Neutrophil (primary cell): ENCODE measurements around the gene TPX2.

Experiments used
- H3K27ac ChIP-seq: fragments of 200-600 bp; sonication (generic); 2 replicates; pipeline ENCODE4 v1.5.1; 2016; ENCODE audit warnings: mild to moderate bottlenecking, moderate library complexity
- H3K27me3 ChIP-seq: fragments of 200-600 bp; sonication (generic); 2 replicates; pipeline ENCODE4 v1.6.0; 2016; ENCODE audit warnings: mild to moderate bottlenecking
- H3K36me3 ChIP-seq: fragments of 200-600 bp; sonication (generic); 2 replicates; pipeline ENCODE4 v1.5.1; 2017
- H3K4me1 ChIP-seq, 2 experiments: fragments of 200-600 bp in 1 of 2; sonication (generic) in 1 of 2; 1 replicate in 1 of 2; 2 replicates in 1 of 2; pipeline versions ENCODE4 v1.5.1 to v1.6.1; 2013 to 2016; ENCODE audit warnings: low read depth in 1 of 2, low read length in 1 of 2, mild to moderate bottlenecking in 1 of 2, moderate library complexity in 1 of 2; ENCODE audit not compliant: control insufficient read depth in 1 of 2, insufficient read depth in 1 of 2
- H3K4me3 ChIP-seq, 2 experiments: fragments of 200-600 bp in 1 of 2; sonication (generic) in 1 of 2; 1 replicate in 1 of 2; 2 replicates in 1 of 2; pipeline ENCODE4 v1.5.1; 2013 to 2016; ENCODE audit warnings: low read depth in 1 of 2, low read length in 1 of 2, mild to moderate bottlenecking in 1 of 2, moderate library complexity in 1 of 2
- H3K9me3 ChIP-seq: fragments of 200-600 bp; sonication (generic); 2 replicates; pipeline ENCODE4 v1.5.1; 2016
- TF ChIP-seq, protein P1 (sequence below): fragments of 200-600 bp; sonication (generic); IDR thresholded peaks from 2 replicates; pipeline ENCODE4 v1.5.1; 2016; ENCODE audit warnings: antibody characterized with exemption

TPX2 gene

DNA sequence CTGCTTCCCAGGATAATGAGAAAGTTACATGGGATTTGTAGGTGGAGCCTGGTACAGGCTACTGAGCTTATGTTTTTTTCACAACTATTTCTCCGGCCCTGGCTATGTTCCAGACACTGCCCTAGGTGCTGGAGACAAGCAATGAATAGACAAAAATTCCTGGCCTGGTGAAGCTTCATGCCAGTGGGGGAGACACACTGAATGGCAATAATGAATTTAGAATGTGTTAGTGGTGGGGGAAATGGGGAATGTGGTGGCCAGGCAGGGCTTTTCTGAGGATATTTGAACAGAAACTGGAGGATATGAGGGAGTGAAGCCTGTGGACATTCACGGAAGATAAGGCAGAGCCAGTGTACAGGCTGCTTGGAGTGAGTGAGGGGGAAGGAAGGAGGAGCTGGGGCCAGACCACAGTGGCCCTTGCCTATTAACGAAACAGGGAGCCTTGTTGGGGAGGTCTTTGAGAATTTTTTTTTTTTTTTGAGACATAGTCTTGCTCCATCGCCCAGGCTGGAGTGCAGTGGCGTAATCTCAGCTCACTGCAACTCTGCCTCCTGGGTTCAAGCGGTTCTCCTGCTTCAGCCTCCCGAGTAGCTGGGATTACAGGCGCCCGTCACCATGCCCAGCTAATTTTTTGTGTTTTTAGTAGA lies 99.7 kb downstream of the TPX2 start:
- TF ChIP-seq, protein P1, sequence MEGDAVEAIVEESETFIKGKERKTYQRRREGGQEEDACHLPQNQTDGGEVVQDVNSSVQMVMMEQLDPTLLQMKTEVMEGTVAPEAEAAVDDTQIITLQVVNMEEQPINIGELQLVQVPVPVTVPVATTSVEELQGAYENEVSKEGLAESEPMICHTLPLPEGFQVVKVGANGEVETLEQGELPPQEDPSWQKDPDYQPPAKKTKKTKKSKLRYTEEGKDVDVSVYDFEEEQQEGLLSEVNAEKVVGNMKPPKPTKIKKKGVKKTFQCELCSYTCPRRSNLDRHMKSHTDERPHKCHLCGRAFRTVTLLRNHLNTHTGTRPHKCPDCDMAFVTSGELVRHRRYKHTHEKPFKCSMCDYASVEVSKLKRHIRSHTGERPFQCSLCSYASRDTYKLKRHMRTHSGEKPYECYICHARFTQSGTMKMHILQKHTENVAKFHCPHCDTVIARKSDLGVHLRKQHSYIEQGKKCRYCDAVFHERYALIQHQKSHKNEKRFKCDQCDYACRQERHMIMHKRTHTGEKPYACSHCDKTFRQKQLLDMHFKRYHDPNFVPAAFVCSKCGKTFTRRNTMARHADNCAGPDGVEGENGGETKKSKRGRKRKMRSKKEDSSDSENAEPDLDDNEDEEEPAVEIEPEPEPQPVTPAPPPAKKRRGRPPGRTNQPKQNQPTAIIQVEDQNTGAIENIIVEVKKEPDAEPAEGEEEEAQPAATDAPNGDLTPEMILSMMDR: no peak
- Histone ChIP-seq H3K4me3 (no peak overlapping the region), H3K9me3 (no peaks in the 10 kb centered on the region), H3K27me3 (peaks cover 7% of the 10 kb centered on the region), H3K4me1 (peaks cover 23% of the 10 kb centered on the region in 2 experiments), H3K27ac (no peak overlapping the region), H3K36me3 (no peaks in the 10 kb centered on the region)

DNA sequence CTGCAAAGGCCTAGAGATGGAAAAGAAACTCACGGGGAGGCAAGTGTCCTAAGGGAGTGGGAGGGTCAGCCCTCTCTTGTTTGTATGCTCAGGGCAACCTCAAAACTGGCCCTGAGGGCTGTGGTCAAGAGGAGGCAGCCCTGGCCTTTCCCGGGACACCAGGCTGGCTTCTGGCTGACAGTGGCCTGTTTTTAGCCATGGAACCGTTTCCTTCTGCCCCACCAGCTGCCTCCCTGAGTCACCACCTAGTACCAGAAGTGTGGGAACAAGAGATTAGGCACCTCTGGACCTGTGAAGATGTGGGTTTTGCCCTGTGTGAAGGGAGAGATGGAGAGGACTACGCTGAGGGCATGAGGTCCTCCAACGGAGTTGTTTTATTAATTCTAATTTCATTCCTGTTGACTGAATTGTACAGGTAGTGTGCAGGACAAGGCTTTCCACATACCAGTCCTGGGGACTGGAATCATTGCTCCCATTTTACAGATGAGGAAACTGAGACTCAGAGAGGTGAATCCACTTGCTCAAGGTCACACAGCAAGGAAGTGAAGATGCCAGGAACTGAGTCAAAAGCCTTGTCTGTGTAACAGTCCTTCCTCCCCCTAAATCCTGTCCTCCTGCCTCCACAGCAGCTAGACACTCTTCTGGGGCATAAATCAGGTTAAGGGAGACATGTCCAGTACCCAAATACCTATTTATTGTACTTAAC lies 100.8 kb downstream of the TPX2 start:
- TF ChIP-seq, protein P1: no peak
- no peaks in the 10 kb centered on the region for H3K9me3 ChIP-seq
- no peaks in the 10 kb centered on the region for H3K36me3 ChIP-seq
- H3K27ac ChIP-seq: no peak overlapping the region
- H3K4me1 ChIP-seq: peaks cover 23% of the 10 kb centered on the region in 2 experiments
- H3K4me3 ChIP-seq: no peak overlapping the region
- H3K27me3 ChIP-seq: peaks cover 7% of the 10 kb centered on the region

GRCh38 chr20:31840906-31841816 lies 102.1 kb downstream of the TPX2 start:
- TF ChIP-seq, protein P1: no peak
- no peak overlapping the region for H3K27ac ChIP-seq
- H3K4me3 ChIP-seq: no peak overlapping the region
- no peaks in the 10 kb centered on the region for H3K27me3 ChIP-seq
- peaks cover 16 to 18% of the 10 kb centered on the region in 2 experiments for H3K4me1 ChIP-seq
- no peaks in the 10 kb centered on the region for H3K9me3 ChIP-seq
- no peaks in the 10 kb centered on the region for H3K36me3 ChIP-seq

DNA sequence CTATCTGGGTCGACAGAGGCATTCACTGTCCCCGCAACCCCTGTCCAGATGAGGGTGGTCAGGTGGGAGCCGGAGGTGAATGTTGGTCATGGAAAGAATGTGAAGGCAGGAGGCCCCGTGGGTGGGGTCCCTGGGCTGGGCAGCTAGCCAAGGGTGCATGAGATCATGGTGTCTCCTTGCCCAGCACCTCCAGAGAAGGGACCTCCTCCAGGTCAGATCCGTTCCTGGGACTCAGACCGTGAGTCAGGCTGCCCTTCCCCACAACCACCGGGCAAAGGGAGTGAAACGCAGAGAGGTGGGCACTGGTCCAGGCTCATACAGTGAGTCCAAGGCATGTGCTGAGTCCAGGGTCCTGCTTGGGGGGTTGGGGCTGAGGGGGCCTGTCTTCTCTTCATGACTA lies 102.8 kb downstream of the TPX2 start:
- H3K4me1 ChIP-seq: peaks cover 12% of the 10 kb centered on the region in 2 experiments
- TF ChIP-seq, protein P1: no peak
- H3K9me3 ChIP-seq: no peaks in the 10 kb centered on the region
- H3K27ac ChIP-seq: no peak overlapping the region
- H3K36me3 ChIP-seq: no peaks in the 10 kb centered on the region
- H3K4me3 ChIP-seq: no peak overlapping the region
- H3K27me3 ChIP-seq: no peaks in the 10 kb centered on the region

DNA sequence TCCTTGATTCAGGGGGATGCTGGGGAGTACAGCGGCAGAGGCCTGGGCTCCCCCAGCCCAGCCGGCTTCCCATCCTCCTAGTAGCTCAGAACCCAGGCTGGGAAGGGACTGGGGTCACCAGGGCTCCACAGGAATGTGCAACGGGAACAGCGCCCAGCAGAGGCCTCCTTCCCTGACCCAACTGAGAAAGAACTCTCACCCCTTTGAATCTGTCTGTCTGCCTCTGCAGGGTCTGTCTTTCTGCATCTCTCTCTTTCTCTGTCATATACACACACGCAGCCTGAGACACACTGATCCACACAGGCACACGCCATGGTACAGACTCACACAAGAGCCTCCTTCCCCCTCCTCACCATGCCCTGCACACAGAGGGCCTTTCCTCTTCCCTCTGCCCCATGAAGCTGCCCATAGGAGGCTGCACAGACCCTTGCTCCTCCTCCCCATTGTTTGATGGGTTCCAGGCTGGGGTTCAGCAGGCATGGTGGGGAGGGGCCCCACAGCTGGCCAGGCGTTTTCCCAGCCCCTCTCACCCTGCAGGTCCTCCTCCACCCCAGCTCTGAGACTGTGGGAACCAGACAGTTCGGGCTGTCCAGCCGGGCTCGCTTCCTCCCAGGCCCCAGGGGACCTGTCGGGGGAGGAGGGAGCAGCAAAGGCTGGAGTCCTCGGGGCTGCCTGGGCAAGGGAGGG lies 103.5 kb downstream of the TPX2 start:
- H3K27ac ChIP-seq: no peak overlapping the region
- TF ChIP-seq, protein P1: no peak
- no peaks in the 10 kb centered on the region for H3K9me3 ChIP-seq
- no peak overlapping the region for H3K4me3 ChIP-seq
- peaks cover 2% of the 10 kb centered on the region for H3K27me3 ChIP-seq
- no peaks in the 10 kb centered on the region for H3K36me3 ChIP-seq
- peaks cover 9 to 12% of the 10 kb centered on the region in 2 experiments for H3K4me1 ChIP-seq
